ENCODE measurements around the gene ARHGDIA. TPM values are rescaled to one million over a fixed set of nuclear protein-coding genes. Genes with fewer than 3 reads are reported as not detected.

Gene ARHGDIA
- total and polyA plus RNA-seq, 2 of the 8 experiments (the other 6 are each of a cell fraction or from before 2014, with no cell fraction given): 62.4 to 217 TPM

DNA sequence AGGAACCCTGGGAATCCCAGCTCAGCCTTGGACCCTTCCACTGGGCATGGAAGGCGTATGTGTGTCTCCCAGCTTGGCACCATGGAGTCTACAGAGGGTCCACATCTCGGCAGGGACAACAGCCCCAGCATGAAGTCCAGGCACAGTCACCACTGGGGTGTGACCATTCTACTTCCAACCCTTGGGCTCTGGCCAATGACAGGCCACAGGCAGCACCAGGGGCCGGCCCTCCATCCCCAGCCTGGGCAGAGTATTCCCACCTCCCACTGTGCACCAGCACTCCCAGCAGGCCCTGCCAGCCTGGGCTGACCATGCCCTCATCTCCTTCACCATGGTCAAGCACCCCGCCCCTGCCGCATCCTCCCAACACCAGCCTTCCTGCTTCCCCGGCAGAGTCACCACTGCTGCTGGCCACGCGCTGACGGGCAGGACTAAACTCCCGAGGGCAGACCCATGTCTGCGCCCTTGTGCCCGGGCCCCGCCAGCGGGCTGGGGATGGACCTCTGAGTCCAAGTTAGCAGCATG lies 26.7 kb downstream of the ARHGDIA start (continued):
- TF ChIP-seq TAF1 (IDR thresholded peaks at IDR 0.05; ENCODE audit: low read depth, low read length) (no peak), SIX5 (IDR thresholded peaks at IDR 0.05; ENCODE audit: low read depth, low read length) (no peak), EGR1 (IDR thresholded peaks at IDR 0.05; ENCODE audit: borderline replicate concordance, low read depth, low read length) (no peak)
